ENCODE measurements around the gene TMUB1.

Gene TMUB1

DNA sequence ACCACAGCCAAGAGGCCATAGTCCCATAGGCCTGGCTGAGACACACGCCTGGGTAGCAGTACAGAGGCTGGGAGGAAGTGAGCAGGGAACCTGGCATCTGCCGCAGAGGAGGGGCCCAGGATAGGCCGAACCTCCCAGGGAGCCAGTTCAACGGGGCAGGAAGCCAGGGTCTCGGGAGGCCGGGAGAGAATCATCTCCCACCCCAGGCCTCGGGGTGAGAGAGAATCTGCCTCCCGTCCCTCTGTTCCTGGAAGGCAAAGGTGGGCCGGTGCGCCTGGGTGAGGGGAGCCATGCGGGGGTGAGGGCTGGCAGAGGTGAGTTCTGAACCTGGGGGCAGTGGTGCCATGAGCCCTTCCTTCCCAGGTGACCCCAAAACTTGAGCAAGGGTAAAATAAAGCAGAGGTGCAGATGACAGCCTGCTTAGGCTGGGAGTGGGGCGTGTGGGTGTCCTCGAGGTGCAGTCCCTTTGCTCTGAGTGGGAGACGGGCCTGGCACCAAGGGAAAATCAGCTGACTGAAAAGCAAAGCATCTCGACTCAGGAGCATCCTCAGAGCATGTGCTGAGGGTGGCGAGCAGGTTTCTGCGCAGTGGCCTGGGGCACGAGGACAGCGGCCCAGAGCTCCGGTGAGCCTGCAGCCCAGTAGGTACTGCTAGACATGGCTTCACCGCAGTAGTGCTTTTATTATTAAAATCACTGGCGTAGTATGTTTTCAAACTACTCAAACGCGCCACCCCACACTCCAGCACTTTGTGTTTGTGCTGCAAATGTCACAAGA is 18.5 kb upstream of the TMUB1 start:
- TF ChIP-seq, protein P1, sequence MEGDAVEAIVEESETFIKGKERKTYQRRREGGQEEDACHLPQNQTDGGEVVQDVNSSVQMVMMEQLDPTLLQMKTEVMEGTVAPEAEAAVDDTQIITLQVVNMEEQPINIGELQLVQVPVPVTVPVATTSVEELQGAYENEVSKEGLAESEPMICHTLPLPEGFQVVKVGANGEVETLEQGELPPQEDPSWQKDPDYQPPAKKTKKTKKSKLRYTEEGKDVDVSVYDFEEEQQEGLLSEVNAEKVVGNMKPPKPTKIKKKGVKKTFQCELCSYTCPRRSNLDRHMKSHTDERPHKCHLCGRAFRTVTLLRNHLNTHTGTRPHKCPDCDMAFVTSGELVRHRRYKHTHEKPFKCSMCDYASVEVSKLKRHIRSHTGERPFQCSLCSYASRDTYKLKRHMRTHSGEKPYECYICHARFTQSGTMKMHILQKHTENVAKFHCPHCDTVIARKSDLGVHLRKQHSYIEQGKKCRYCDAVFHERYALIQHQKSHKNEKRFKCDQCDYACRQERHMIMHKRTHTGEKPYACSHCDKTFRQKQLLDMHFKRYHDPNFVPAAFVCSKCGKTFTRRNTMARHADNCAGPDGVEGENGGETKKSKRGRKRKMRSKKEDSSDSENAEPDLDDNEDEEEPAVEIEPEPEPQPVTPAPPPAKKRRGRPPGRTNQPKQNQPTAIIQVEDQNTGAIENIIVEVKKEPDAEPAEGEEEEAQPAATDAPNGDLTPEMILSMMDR (IDR thresholded peaks at IDR 0.05; ENCODE audit: insufficient read depth, low read length, poor library complexity, severe bottlenecking), result no peak
- TF ChIP-seq EZH2phosphoT487 (conservative IDR thresholded peaks at IDR 0.05; ENCODE audit: low read length), result no peak
- Histone ChIP-seq H3K4me2 (ENCODE audit: low read depth, low read length, poor library complexity, severe bottlenecking) (no peak overlapping the region), H3K79me2 (ENCODE audit: insufficient read depth, low read length) (no peaks in the 10 kb centered on the region), H3K27ac (ENCODE audit: low read depth, low read length) (no peak overlapping the region), H2AFZ (ENCODE audit: low read depth, low read length, severe bottlenecking) (no peak overlapping the region), H3K9ac (ENCODE audit: low read length) (no peak overlapping the region), H3K27me3 (ENCODE audit: low read length) (no peaks in the 10 kb centered on the region), H3K4me3 (ENCODE audit: insufficient read depth, low read length, poor library complexity, severe bottlenecking) (no peak overlapping the region), H4K20me1 (ENCODE audit: low read depth, low read length) (no peaks in the 10 kb centered on the region), H3K9me2 (replicated peaks; ENCODE audit: insufficient read depth, low read length) (no peaks in the 10 kb centered on the region), H3K9me3 (ENCODE audit: insufficient read depth, low read length) (no peaks in the 10 kb centered on the region), H3K36me3 (ENCODE audit: low read length) (no peaks in the 10 kb centered on the region), H3F3A (ENCODE audit: insufficient read depth) (no peaks in the 10 kb centered on the region)

DNA sequence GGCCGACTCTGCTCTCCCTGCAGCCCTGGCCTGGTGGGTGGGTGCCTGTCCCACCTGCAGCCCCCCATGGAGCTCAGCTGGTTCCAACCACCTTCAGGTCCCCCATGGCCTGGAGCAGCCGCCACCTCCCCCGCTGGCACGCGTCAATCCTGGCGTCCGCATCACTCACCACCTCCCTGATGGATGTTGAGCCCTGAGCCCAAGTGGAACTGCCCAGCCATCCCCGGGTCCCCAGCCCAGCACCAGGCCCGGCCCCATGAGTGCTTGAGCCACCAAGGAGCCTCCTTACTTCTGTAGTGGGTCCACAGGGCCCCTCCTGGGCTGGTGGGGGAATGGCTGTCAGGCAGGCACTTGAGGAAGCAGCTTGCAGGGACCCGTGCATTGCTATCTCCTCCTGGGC is 17.6 kb upstream of the TMUB1 start:
- Histone ChIP-seq H3F3A (ENCODE audit: insufficient read depth) (no peaks in the 10 kb centered on the region), H3K36me3 (ENCODE audit: low read length) (no peaks in the 10 kb centered on the region), H4K20me1 (ENCODE audit: low read depth, low read length) (no peaks in the 10 kb centered on the region), H3K27ac (ENCODE audit: low read depth, low read length) (no peak overlapping the region), H2AFZ (ENCODE audit: low read depth, low read length, severe bottlenecking) (no peak overlapping the region), H3K9me3 (ENCODE audit: insufficient read depth, low read length) (no peaks in the 10 kb centered on the region), H3K27me3 (ENCODE audit: low read length) (no peaks in the 10 kb centered on the region), H3K9ac (ENCODE audit: low read length) (no peak overlapping the region), H3K4me2 (ENCODE audit: low read depth, low read length, poor library complexity, severe bottlenecking) (no peak overlapping the region), H3K79me2 (ENCODE audit: insufficient read depth, low read length) (no peaks in the 10 kb centered on the region), H3K9me2 (replicated peaks; ENCODE audit: insufficient read depth, low read length) (no peaks in the 10 kb centered on the region), H3K4me3 (ENCODE audit: insufficient read depth, low read length, poor library complexity, severe bottlenecking) (no peak overlapping the region)
- TF ChIP-seq EZH2phosphoT487 (conservative IDR thresholded peaks at IDR 0.05; ENCODE audit: low read length), result no peak
- TF ChIP-seq, protein P1 (IDR thresholded peaks at IDR 0.05; ENCODE audit: insufficient read depth, low read length, poor library complexity, severe bottlenecking), result no peak

DNA sequence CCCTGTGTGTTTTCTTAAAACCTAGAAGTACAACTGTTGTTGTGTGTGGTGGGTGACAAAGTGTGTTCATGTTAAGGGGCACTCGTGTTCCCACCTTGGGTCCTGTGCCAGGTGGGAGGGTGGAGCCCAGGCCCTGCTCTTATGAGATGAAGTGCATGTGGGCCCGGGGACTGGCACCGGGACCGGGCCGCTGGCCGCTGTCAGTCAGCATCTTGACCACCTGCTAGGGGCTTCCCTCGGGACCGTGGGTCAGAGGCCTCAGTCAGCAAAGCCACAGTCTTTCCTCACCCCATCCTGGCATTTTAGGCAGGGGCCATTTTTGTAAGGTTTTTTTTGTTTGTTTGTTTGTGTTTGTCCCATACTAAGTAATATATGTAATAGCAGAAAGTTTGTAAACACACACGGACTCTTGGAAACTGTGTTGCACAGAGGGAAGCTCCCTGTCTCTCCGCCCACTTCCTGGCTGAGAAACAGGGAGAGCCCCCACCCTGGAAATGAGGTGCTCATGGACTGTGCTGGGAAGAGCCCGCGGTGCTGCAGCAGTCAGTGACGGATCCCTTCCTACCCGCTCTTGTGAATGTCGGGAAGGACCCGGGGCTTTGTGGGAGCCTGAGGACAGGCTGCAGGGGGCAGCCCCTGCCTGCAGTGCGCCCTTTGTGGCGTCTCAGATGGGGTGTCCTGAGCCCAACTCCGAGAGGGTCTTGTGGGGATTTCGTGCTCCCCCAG is 16.4 kb upstream of the TMUB1 start:
- H4K20me1 ChIP-seq (ENCODE audit: low read depth, low read length), result no peaks in the 10 kb centered on the region
- H3K27me3 ChIP-seq (ENCODE audit: low read length), result no peaks in the 10 kb centered on the region
- no peaks in the 10 kb centered on the region for H3K36me3 ChIP-seq (ENCODE audit: low read length)
- H3K9me2 ChIP-seq (replicated peaks; ENCODE audit: insufficient read depth, low read length), result no peaks in the 10 kb centered on the region
- H3K27ac ChIP-seq (ENCODE audit: low read depth, low read length), result no peak overlapping the region
- no peaks in the 10 kb centered on the region for H3K79me2 ChIP-seq (ENCODE audit: insufficient read depth, low read length)
- no peak overlapping the region for H3K4me3 ChIP-seq (ENCODE audit: insufficient read depth, low read length, poor library complexity, severe bottlenecking)
- H3K4me2 ChIP-seq (ENCODE audit: low read depth, low read length, poor library complexity, severe bottlenecking), result no peak overlapping the region
- H3K9ac ChIP-seq (ENCODE audit: low read length), result no peak overlapping the region
- no peaks in the 10 kb centered on the region for H3F3A ChIP-seq (ENCODE audit: insufficient read depth)
- TF ChIP-seq, protein P1 (IDR thresholded peaks at IDR 0.05; ENCODE audit: insufficient read depth, low read length, poor library complexity, severe bottlenecking), result no peak
- TF ChIP-seq EZH2phosphoT487 (conservative IDR thresholded peaks at IDR 0.05; ENCODE audit: low read length), result no peak
- no peaks in the 10 kb centered on the region for H3K9me3 ChIP-seq (ENCODE audit: insufficient read depth, low read length)
- H2AFZ ChIP-seq (ENCODE audit: low read depth, low read length, severe bottlenecking), result no peak overlapping the region

Measured in SU-DHL-6 (cell line).